ENCODE data around the gene CCDC83. TPM values are rescaled to one million over a fixed set of nuclear protein-coding genes. Genes with fewer than 3 reads are reported as not detected.

CCDC83 gene
- total RNA-seq, 6 experiments from 2014 or later, result not detected

- H3K27ac Mint-ChIP-seq, result peak overlapping the region; percentile 22
Observed at GRCh38 chr11:85953491-85954143, 98.4 kb downstream of the CCDC83 start.

GRCh38 chr11:85955531-85955930, 100.3 kb downstream of the CCDC83 start:
- peaks cover 41% of the 10 kb centered on the region for H3K4me1 Mint-ChIP-seq (ENCODE audit: low read depth)
- peaks cover 61% of the 10 kb centered on the region for H3K36me3 Mint-ChIP-seq (ENCODE audit: low read depth)
- H3K4me3 Mint-ChIP-seq, result peak overlapping the region; percentile 33
- H3K27me3 Mint-ChIP-seq (ENCODE audit: insufficient read depth), result peaks cover 24% of the 10 kb centered on the region
- no peaks in the 10 kb centered on the region; the same call in 1 of the 2 replicates for H3K9me3 Mint-ChIP-seq
- no peak for TF ChIP-seq CTCF (IDR thresholded peaks at IDR 0.05)
- peak overlapping the region; percentile 59 for H3K27ac Mint-ChIP-seq
- DNase-seq, result peak; percentile 59

More at GRCh38 chr11:85953491-85954143, 98.4 kb downstream of the CCDC83 start:
- no peak for DNase-seq
- peaks cover 24% of the 10 kb centered on the region for H3K27me3 Mint-ChIP-seq (ENCODE audit: insufficient read depth)
- no peaks in the 10 kb centered on the region; the same call in 1 of the 2 replicates for H3K9me3 Mint-ChIP-seq
- peaks cover 56% of the 10 kb centered on the region for H3K4me1 Mint-ChIP-seq (ENCODE audit: low read depth)
- H3K4me3 Mint-ChIP-seq, result no peak overlapping the region; the same call in 1 of the 2 replicates
- peaks cover 47% of the 10 kb centered on the region for H3K36me3 Mint-ChIP-seq (ENCODE audit: low read depth)
- no peak for TF ChIP-seq CTCF (IDR thresholded peaks at IDR 0.05)

- no peak for DNase-seq
- Mint-ChIP-seq H3K27ac (no peak overlapping the region), H3K27me3 (ENCODE audit: insufficient read depth) (no peaks in the 10 kb centered on the region), H3K4me1 (ENCODE audit: low read depth) (peaks cover 52% of the 10 kb centered on the region), H3K9me3 (no peaks in the 10 kb centered on the region), H3K4me3 (no peak overlapping the region), H3K36me3 (ENCODE audit: low read depth) (peaks cover 62% of the 10 kb centered on the region)
- TF ChIP-seq CTCF (IDR thresholded peaks at IDR 0.05), result no peak
Observed at GRCh38 chr11:85960678-85961077, 105.5 kb downstream of the CCDC83 start.

- Mint-ChIP-seq H3K4me1 (ENCODE audit: low read depth) (peaks cover 48% of the 10 kb centered on the region), H3K4me3 (no peak overlapping the region), H3K9me3 (no peaks in the 10 kb centered on the region), H3K36me3 (ENCODE audit: low read depth) (peaks cover 63% of the 10 kb centered on the region), H3K27me3 (ENCODE audit: insufficient read depth) (no peaks in the 10 kb centered on the region), H3K27ac (peak overlapping the region; percentile 27; the same call in 1 of the 2 replicates)
- no peak for DNase-seq
- TF ChIP-seq CTCF (IDR thresholded peaks at IDR 0.05), result no peak
Observed at GRCh38 chr11:85961130-85961529, 105.9 kb downstream of the CCDC83 start.

GRCh38 chr11:85961930-85962363, 106.8 kb downstream of the CCDC83 start:
- peaks cover 63% of the 10 kb centered on the region for H3K36me3 Mint-ChIP-seq (ENCODE audit: low read depth)
- no peaks in the 10 kb centered on the region for H3K9me3 Mint-ChIP-seq
- no peak for DNase-seq
- no peak for TF ChIP-seq CTCF (IDR thresholded peaks at IDR 0.05)
- no peaks in the 10 kb centered on the region for H3K27me3 Mint-ChIP-seq (ENCODE audit: insufficient read depth)
- H3K4me1 Mint-ChIP-seq (ENCODE audit: low read depth), result peaks cover 40% of the 10 kb centered on the region
- H3K27ac Mint-ChIP-seq, result no peak overlapping the region; the same call in 1 of the 2 replicates
- H3K4me3 Mint-ChIP-seq, result no peak overlapping the region

Data from HFFc6 (cell line).